ENCODE results near the gene TENT5C. TPM values are rescaled to one million over a fixed set of nuclear protein-coding genes. Genes with fewer than 3 reads are reported as not detected.
A peak's percentile ranks its signal among the peaks of the same experiment; 100 is the strongest.

Gene TENT5C
- total and polyA plus RNA-seq, 9 of the 15 experiments (the other 6 are each of a cell fraction or from before 2014, with no cell fraction given), result 1.8 to 7.7 (median 4.0) TPM

DNA sequence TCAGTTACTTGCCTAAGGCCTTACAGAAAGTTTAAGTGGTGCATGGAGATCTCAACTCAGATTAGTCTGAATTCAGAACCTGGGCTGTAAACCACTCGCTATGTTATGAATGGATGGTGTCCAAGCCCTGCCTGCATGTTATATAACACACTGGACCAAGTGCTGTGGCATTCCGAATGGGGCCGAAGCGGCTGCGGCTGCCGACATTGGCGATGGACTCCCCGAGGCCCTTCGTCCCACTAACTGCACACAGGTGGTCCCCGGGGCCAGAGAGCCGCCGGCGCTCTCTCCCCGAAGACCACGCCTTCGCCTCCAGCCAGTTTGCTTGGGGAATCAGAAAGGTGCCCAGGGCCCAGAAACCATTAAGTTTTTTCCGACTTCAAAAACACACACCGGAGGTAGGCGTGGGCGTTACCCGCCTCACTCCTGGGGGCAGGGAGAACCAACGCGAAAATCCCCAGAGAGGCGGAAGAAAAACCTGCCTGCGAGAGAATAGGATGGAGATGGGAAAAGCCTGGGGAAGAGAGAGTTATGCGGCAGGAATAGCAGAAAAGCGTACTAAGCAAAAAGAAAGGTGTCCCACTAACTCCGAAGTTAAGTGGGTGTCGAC, 579 bp upstream of the TENT5C start (continued):
- TF ChIP-seq, protein P1, sequence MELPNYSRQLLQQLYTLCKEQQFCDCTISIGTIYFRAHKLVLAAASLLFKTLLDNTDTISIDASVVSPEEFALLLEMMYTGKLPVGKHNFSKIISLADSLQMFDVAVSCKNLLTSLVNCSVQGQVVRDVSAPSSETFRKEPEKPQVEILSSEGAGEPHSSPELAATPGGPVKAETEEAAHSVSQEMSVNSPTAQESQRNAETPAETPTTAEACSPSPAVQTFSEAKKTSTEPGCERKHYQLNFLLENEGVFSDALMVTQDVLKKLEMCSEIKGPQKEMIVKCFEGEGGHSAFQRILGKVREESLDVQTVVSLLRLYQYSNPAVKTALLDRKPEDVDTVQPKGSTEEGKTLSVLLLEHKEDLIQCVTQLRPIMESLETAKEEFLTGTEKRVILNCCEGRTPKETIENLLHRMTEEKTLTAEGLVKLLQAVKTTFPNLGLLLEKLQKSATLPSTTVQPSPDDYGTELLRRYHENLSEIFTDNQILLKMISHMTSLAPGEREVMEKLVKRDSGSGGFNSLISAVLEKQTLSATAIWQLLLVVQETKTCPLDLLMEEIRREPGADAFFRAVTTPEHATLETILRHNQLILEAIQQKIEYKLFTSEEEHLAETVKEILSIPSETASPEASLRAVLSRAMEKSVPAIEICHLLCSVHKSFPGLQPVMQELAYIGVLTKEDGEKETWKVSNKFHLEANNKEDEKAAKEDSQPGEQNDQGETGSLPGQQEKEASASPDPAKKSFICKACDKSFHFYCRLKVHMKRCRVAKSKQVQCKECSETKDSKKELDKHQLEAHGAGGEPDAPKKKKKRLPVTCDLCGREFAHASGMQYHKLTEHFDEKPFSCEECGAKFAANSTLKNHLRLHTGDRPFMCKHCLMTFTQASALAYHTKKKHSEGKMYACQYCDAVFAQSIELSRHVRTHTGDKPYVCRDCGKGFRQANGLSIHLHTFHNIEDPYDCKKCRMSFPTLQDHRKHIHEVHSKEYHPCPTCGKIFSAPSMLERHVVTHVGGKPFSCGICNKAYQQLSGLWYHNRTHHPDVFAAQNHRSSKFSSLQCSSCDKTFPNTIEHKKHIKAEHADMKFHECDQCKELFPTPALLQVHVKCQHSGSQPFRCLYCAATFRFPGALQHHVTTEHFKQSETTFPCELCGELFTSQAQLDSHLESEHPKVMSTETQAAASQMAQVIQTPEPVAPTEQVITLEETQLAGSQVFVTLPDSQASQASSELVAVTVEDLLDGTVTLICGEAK (IDR thresholded peaks at IDR 0.05), result peak; percentile 31
- TF ChIP-seq, protein P1 (CRISPR knock-in tag; IDR thresholded peaks at IDR 0.05), result no peak
- TF ChIP-seq RFX1 (IDR thresholded peaks at IDR 0.05) (no peak), ZNF224 (CRISPR knock-in tag; IDR thresholded peaks at IDR 0.05) (no peak), RHOXF2B (CRISPR knock-in tag; conservative IDR thresholded peaks at IDR 0.05) (0 out of 2 replicates have a peak, but pooled peaks have one; percentile 6), RBBP5 (IDR thresholded peaks at IDR 0.05; ENCODE audit: borderline replicate concordance, insufficient read depth, low read length, poor library complexity, severe bottlenecking) (peak; percentile 47), DPF2 (IDR thresholded peaks at IDR 0.05) (peak; percentile 66), POLR2H (tag; IDR thresholded peaks at IDR 0.05; ENCODE audit: low read depth) (no peak), PRPF4 (IDR thresholded peaks at IDR 0.05; ENCODE audit: insufficient read depth, low read depth, low read length, poor library complexity, severe bottlenecking) (no peak), PHF21A (IDR thresholded peaks at IDR 0.05; ENCODE audit: borderline replicate concordance, low read depth) (no peak), SMARCB1 (IDR thresholded peaks at IDR 0.05; ENCODE audit: insufficient read length, low read depth) (no peak), NFATC3 (IDR thresholded peaks at IDR 0.05) (no peak)

All from K562 (cell line).